Measurements from ENCODE around the gene OR52D1.

Gene OR52D1

GRCh38 chr11:5531053-5531831 lies 42.8 kb downstream of the OR52D1 start:
- no peak overlapping the region for H3K4me3 ChIP-seq (ENCODE audit: low read length)
- TF ChIP-seq ZNF274 (IDR thresholded peaks at IDR 0.05; ENCODE audit: low read depth, low read length) = no peak

DNA sequence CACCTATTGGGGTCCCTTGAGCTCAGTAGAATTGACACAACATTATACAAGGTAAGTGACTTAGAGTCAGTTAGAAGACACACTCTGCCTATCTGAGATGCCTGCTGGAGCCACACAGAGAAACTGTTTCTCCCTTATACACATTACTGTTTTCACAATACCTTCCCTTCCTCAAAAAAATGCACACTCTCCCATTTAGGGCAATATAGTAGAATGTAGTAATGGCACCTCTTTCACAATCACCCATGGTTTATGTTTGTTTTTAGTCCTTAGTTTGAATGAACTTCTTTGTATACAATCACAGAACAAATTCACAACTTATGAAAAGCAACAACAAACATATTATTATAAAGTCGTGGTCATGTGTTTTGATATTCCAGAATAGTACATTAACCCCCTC lies 45.6 kb downstream of the OR52D1 start:
- no peak overlapping the region for H3K4me3 ChIP-seq (ENCODE audit: low read length)
- no peak for TF ChIP-seq ZNF274 (IDR thresholded peaks at IDR 0.05; ENCODE audit: low read depth, low read length)

DNA sequence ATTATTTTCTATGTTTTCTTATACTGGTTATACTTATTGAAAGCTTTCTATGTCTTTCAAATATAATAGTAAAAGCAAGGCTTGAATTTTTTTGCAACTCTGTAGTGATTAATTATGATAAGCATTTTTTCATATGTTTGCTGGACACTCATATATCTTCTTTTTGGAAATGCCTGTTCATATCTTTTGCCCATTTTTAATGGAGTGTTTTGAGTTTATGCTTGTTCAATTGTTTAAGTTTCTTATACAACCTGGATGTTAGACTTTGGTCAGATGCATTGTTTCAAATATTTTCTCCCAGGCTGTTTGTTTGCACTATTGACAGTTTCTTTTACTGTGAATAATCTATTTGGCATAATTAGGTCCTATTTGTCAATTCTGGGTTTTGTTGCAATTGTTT lies 48.0 kb downstream of the OR52D1 start:
- TF ChIP-seq ZNF274 (IDR thresholded peaks at IDR 0.05; ENCODE audit: low read depth, low read length) = no peak
- H3K4me3 ChIP-seq (ENCODE audit: low read length) = no peak overlapping the region

Measured in GM08714 (cell line).